IgD-negative memory B cell (primary cell): ENCODE measurements around the gene PRAMEF14. TPM values are rescaled to one million over a fixed set of nuclear protein-coding genes. Genes with fewer than 3 reads are reported as not detected.
"Not testable (repeated sequence)": the region's sequence is repeated elsewhere in the genome, so short reads cannot be mapped to it uniquely, and the experiment has no call there.

Source experiments
- H3K27ac Mint-ChIP-seq, 3 donors: one replicate each; pipeline ENCODE4 v1.8.0; 2020 to 2022; ENCODE audit warnings: mild to moderate bottlenecking in 3 of 3, mixed read lengths in 3 of 3, moderate library complexity in 1 of 3
- H3K27me3 Mint-ChIP-seq: one replicate; pipeline ENCODE4 v1.8.0; 2021; ENCODE audit warnings: mixed read lengths
- H3K36me3 Mint-ChIP-seq: one replicate; pipeline ENCODE4 v1.8.0; 2020; ENCODE audit warnings: mild to moderate bottlenecking, mixed read lengths
- H3K4me1 Mint-ChIP-seq, 3 donors: one replicate each; pipeline ENCODE4 v1.8.0; 2020 to 2022; ENCODE audit warnings: mixed read lengths in 3 of 3, mild to moderate bottlenecking in 1 of 3
- H3K4me3 Mint-ChIP-seq, 4 donors: one replicate each; pipeline ENCODE4 v1.8.0; 2020 to 2022; ENCODE audit warnings: mild to moderate bottlenecking in 4 of 4, mixed read lengths in 4 of 4, moderate library complexity in 3 of 4
- H3K9me3 Mint-ChIP-seq, 3 donors: one replicate each; pipeline ENCODE4 v1.8.0; 2020 to 2021; ENCODE audit warnings: mixed read lengths in 3 of 3, mild to moderate bottlenecking in 1 of 3
- polyA plus RNA-seq: library from polyadenylated mRNA; unstranded; fragments of 300-500 nt; fragmentation: Illumina TruSeq; gene quantifications from one replicate; pipeline ENCODE4 v1.2.3, GENCODE V29; 2021

Gene PRAMEF14
- polyA plus RNA-seq, 1 donor from 2014 or later: not detected

GRCh38 chr1:13302197-13302596, 44.7 kb downstream of the PRAMEF14 start:
- H3K4me3 Mint-ChIP-seq, H3K27me3 Mint-ChIP-seq, H3K4me1 Mint-ChIP-seq, H3K9me3 Mint-ChIP-seq, H3K27ac Mint-ChIP-seq, H3K36me3 Mint-ChIP-seq: not testable (repeated sequence)

GRCh38 chr1:13298699-13299098, 48.2 kb downstream of the PRAMEF14 start:
- not testable (repeated sequence) for H3K27ac Mint-ChIP-seq, H3K36me3 Mint-ChIP-seq, H3K9me3 Mint-ChIP-seq, H3K27me3 Mint-ChIP-seq, H3K4me3 Mint-ChIP-seq, H3K4me1 Mint-ChIP-seq

- not testable (repeated sequence) for H3K27ac Mint-ChIP-seq, H3K27me3 Mint-ChIP-seq, H3K36me3 Mint-ChIP-seq, H3K4me3 Mint-ChIP-seq, H3K4me1 Mint-ChIP-seq, H3K9me3 Mint-ChIP-seq
Measured at GRCh38 chr1:13297216-13297931, 49.6 kb downstream of the PRAMEF14 start.

Other genes with a start within 250 kb of the PRAMEF14 start
- gene HNRNPCL2, start 230.3 kb downstream of the PRAMEF14 start, polyA plus RNA-seq: not detected
- gene PRAMEF26, start 191.1 kb downstream of the PRAMEF14 start, polyA plus RNA-seq: not detected
- gene HNRNPCL4, start 181.5 kb downstream of the PRAMEF14 start, polyA plus RNA-seq: not detected
- not detected for gene PRAMEF9, start 175.3 kb downstream of the PRAMEF14 start, polyA plus RNA-seq
- gene PRAMEF13, start 145.7 kb downstream of the PRAMEF14 start, polyA plus RNA-seq: not detected
- not detected for gene PRAMEF18, start 121.0 kb downstream of the PRAMEF14 start, polyA plus RNA-seq
- not detected for gene PRAMEF5, start 92.9 kb downstream of the PRAMEF14 start, polyA plus RNA-seq
- gene PRAMEF8, start 62.0 kb downstream of the PRAMEF14 start, polyA plus RNA-seq: not detected
- gene PRAMEF33, start 43.6 kb downstream of the PRAMEF14 start, polyA plus RNA-seq: not detected
- gene PRAMEF15, start 31.6 kb downstream of the PRAMEF14 start, polyA plus RNA-seq: not detected
- gene PRAMEF19, start 24.8 kb upstream of the PRAMEF14 start, polyA plus RNA-seq: not detected
- gene PRAMEF17, start 42.5 kb upstream of the PRAMEF14 start, polyA plus RNA-seq: not detected
- gene PRAMEF20, start 63.3 kb upstream of the PRAMEF14 start, polyA plus RNA-seq: not detected
- gene LRRC38, start 166.9 kb upstream of the PRAMEF14 start, polyA plus RNA-seq: not detected
- not detected for gene PDPN, start 236.7 kb upstream of the PRAMEF14 start, polyA plus RNA-seq